IPS-18a (cell line): ENCODE measurements around the gene AACS.
A peak's percentile ranks its signal among the peaks of the same experiment; 100 is the strongest.
"Not testable (repeated sequence)": the region's sequence is repeated elsewhere in the genome, so short reads cannot be mapped to it uniquely, and the experiment has no call there.

ENCODE experiments used
- H3K27ac ChIP-seq: one replicate; pipeline ENCODE4 v1.5.1; 2013; ENCODE audit warnings: low read length
- H3K27me3 ChIP-seq: one replicate; pipeline ENCODE4 v1.6.1; 2013; ENCODE audit warnings: mild to moderate bottlenecking, low read length; ENCODE audit not compliant: control insufficient read depth, insufficient read depth
- H3K36me3 ChIP-seq: one replicate; pipeline ENCODE4 v1.6.1; 2013; ENCODE audit warnings: low read depth, low read length; ENCODE audit not compliant: control insufficient read depth
- H3K4me1 ChIP-seq: one replicate; pipeline ENCODE4 v1.6.1; 2013; ENCODE audit warnings: low read depth, low read length; ENCODE audit not compliant: control insufficient read depth
- H3K4me3 ChIP-seq: one replicate; pipeline ENCODE4 v1.5.1; 2013; ENCODE audit warnings: low read length
- H3K9ac ChIP-seq: one replicate; pipeline ENCODE4 v1.6.1; 2013; ENCODE audit warnings: mild to moderate bottlenecking, low read length, moderate library complexity
- H3K9me3 ChIP-seq: one replicate; pipeline ENCODE4 v1.6.1; 2013; ENCODE audit warnings: low read depth, low read length; ENCODE audit not compliant: control insufficient read depth

Gene AACS

DNA sequence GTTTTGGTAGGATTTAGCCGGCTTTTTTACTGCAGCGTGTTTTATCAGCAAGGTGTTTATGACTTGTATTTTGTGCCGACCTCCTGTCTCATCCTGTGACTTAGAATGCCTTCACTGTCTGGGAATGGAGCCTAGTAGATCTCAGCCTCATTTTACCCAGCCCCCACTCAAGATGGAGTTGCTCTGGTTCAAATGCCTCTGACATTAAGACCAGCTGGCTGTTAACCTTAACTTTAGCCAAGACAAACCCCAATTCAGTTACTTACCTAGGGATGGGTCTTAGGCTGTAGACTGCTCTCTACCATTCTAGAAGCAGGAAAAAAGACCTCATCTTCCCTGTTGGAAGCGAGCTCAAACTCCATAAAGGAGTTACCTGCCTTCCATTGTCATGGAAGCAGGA is 1.7 kb upstream of the AACS start:
- not testable (repeated sequence) for H3K4me1 ChIP-seq, H3K9ac ChIP-seq, H3K9me3 ChIP-seq, H3K4me3 ChIP-seq, H3K27me3 ChIP-seq, H3K27ac ChIP-seq, H3K36me3 ChIP-seq

DNA sequence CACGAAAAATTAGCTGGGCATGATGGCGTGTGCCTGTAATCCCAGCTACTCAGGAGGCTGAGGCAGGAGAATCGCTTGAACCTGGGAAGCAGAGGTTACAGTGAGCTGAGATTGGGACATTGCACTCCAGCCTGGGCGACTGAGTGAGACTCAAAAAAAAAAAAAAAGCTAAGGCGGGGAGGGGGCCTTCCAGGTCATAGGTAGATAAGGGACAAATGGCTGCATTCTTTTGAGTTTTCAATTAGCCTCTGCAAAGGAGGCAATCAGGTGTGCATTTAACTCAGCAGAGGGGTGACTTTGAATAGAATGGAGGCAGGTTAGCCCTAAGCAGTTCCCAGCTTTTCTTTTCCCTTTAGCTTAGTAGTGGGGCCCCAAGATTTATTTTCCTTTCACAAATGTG is 743 bp upstream of the AACS start:
- H3K9me3 ChIP-seq: no peaks in the 10 kb centered on the region
- no peaks in the 10 kb centered on the region for H3K36me3 ChIP-seq
- peaks cover 6% of the 10 kb centered on the region for H3K4me1 ChIP-seq
- peak overlapping the region; percentile 45 for H3K9ac ChIP-seq
- H3K27ac ChIP-seq: no peak overlapping the region
- H3K4me3 ChIP-seq: peak overlapping the region; percentile 80
- no peaks in the 10 kb centered on the region for H3K27me3 ChIP-seq

GRCh38 chr12:125065919-125066570 is 810 bp downstream of the AACS start:
- no peaks in the 10 kb centered on the region for H3K9me3 ChIP-seq
- H3K27me3 ChIP-seq: no peaks in the 10 kb centered on the region
- no peak overlapping the region for H3K27ac ChIP-seq
- peaks cover 4% of the 10 kb centered on the region for H3K4me1 ChIP-seq
- H3K9ac ChIP-seq: peak overlapping the region; percentile 31
- peak overlapping the region; percentile 73 for H3K4me3 ChIP-seq
- H3K36me3 ChIP-seq: no peaks in the 10 kb centered on the region

GRCh38 chr12:125068391-125068790 is 3.2 kb downstream of the AACS start:
- H3K27me3 ChIP-seq: no peaks in the 10 kb centered on the region
- H3K36me3 ChIP-seq: no peaks in the 10 kb centered on the region
- no peak overlapping the region for H3K4me3 ChIP-seq
- no peak overlapping the region for H3K27ac ChIP-seq
- no peak overlapping the region for H3K9ac ChIP-seq
- no peaks in the 10 kb centered on the region for H3K9me3 ChIP-seq
- no peaks in the 10 kb centered on the region for H3K4me1 ChIP-seq

- no peaks in the 10 kb centered on the region for H3K27me3 ChIP-seq
- H3K4me3 ChIP-seq: no peak overlapping the region
- no peaks in the 10 kb centered on the region for H3K36me3 ChIP-seq
- H3K4me1 ChIP-seq: no peaks in the 10 kb centered on the region
- no peak overlapping the region for H3K27ac ChIP-seq
- H3K9ac ChIP-seq: no peak overlapping the region
- no peaks in the 10 kb centered on the region for H3K9me3 ChIP-seq
These were observed 4.4 kb downstream of the AACS start for GRCh38 chr12:125069616-125070015.

DNA sequence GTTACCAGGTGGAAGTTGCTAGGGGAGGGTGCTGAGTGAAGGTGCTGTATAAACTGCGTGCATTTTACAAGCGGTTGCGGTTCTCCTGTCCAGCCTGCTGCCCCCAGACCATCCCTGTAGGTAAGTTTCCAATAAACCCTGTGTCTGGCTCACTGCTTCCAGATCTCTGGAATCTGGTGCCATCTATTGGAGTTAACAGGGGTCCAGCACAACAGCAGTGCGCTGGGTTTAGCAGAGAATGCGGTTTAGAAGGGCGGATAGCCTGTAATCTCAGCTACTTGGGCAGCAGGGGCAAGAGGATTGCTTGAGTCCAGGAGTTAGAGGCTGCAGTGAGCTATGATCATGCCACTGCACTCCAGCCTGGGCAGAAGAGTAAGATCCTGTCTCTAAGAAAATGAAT is 4.9 kb downstream of the AACS start:
- Histone ChIP-seq H3K4me1 (no peaks in the 10 kb centered on the region), H3K4me3 (no peak overlapping the region), H3K9ac (no peak overlapping the region), H3K9me3 (no peaks in the 10 kb centered on the region), H3K36me3 (no peaks in the 10 kb centered on the region), H3K27ac (no peak overlapping the region), H3K27me3 (no peaks in the 10 kb centered on the region)

GRCh38 chr12:125070661-125071390 is 5.6 kb downstream of the AACS start:
- H3K27ac ChIP-seq: no peak overlapping the region
- no peaks in the 10 kb centered on the region for H3K27me3 ChIP-seq
- no peaks in the 10 kb centered on the region for H3K4me1 ChIP-seq
- H3K9me3 ChIP-seq: no peaks in the 10 kb centered on the region
- no peak overlapping the region for H3K4me3 ChIP-seq
- H3K36me3 ChIP-seq: peaks cover under 1% of the 10 kb centered on the region
- H3K9ac ChIP-seq: no peak overlapping the region

DNA sequence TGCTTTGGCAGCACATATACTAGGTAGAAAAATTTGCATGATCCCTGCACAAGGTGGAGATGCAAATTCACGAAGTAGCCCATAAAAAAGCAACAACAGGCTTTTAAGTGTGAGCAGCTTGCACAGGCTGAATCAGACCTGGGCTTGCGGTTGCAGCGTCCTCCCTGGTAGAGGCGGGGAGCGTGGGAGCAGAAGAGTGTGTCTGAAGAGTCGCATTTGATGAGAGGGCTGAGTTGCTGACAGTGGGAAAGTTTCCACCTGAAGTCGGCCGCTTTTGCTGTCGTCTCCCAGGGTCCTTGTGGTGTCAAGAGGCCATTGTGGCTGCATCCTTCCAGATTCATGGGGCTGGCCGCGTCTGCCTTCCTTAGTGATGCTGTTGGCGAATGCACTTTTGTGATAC is 6.2 kb downstream of the AACS start:
- Histone ChIP-seq H3K27ac (no peak overlapping the region), H3K9me3 (no peaks in the 10 kb centered on the region), H3K4me1 (no peaks in the 10 kb centered on the region), H3K4me3 (no peak overlapping the region), H3K36me3 (peaks cover 6% of the 10 kb centered on the region), H3K9ac (no peak overlapping the region), H3K27me3 (no peaks in the 10 kb centered on the region)

DNA sequence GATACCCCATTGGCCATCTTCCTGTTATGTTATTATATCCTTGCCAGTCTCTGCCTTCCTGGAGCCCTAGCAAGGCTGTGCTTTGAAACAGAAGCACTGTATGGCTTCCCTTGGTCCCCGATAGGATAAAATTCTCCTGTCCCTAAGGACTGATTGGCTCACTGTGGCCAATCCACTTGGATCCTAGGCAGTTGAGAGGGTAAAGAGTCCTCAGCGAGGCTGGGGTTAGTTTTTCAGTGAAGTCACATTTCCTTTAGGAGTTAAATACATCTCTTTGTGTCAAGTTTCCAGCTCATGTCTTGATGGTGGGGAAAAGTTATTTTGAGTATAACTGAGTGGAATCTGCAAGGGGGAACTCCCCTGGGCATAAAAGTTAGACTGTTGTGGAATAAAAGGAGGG is 7.3 kb downstream of the AACS start:
- Histone ChIP-seq H3K4me1 (no peaks in the 10 kb centered on the region), H3K36me3 (peaks cover 11% of the 10 kb centered on the region), H3K9ac (no peak overlapping the region), H3K27me3 (no peaks in the 10 kb centered on the region), H3K4me3 (no peak overlapping the region), H3K9me3 (no peaks in the 10 kb centered on the region), H3K27ac (no peak overlapping the region)

DNA sequence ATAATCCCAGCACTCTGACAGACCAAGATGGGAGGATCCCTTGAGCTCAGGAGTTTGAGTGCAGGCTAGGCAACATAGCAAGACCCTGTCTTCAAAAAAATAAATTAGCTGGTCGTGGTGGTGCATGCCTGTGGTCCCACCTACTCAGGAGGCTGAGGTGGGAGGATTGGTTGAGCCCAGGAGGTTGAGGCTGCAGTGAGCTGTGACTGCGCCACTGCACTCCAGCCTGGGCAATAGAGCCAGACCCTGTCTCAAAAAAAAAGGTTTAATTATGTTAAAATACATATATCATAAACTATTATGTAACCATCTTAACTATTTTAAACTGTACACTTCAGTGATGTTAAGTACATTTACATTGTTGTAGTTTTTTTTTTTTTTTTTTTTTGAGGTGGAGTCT is 9.1 kb downstream of the AACS start:
- not testable (repeated sequence) for H3K4me3 ChIP-seq, H3K27me3 ChIP-seq, H3K27ac ChIP-seq, H3K9ac ChIP-seq, H3K4me1 ChIP-seq, H3K9me3 ChIP-seq
- peaks cover 17% of the 10 kb centered on the region for H3K36me3 ChIP-seq

- Histone ChIP-seq H3K9ac (no peak overlapping the region), H3K36me3 (peaks cover 21% of the 10 kb centered on the region), H3K4me3 (no peak overlapping the region), H3K27me3 (no peaks in the 10 kb centered on the region), H3K9me3 (no peaks in the 10 kb centered on the region), H3K27ac (no peak overlapping the region), H3K4me1 (no peaks in the 10 kb centered on the region)
These were observed 10.9 kb downstream of the AACS start for GRCh38 chr12:125076103-125076502.

DNA sequence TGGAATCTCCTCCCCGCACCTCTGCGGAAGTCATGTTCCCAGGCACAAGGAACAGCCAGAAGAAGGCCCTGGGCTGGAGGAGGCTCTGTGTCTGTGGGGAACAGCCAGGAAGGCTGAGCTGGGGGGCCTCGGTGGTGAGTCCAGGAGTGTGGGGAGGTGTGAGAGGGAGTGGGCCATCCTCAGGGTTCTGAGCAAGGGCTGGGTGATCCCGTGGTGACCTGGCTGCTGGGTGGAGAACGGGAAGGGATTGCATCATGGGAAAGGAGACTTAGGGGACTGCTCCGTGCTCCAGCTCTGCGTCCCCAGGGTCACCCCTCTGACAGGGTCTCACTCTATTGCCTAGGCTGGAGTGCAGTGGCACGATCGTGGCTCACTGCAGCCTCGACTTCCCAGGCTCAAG is 13.8 kb downstream of the AACS start:
- Histone ChIP-seq H3K9ac (no peak overlapping the region), H3K36me3 (peaks cover 21% of the 10 kb centered on the region), H3K27me3 (no peaks in the 10 kb centered on the region), H3K4me3 (no peak overlapping the region), H3K9me3 (no peaks in the 10 kb centered on the region), H3K27ac (no peak overlapping the region), H3K4me1 (no peaks in the 10 kb centered on the region)
